ENCODE data around the gene ERI2.

- TF ChIP-seq POLR2A (IDR thresholded peaks at IDR 0.05; ENCODE audit: low read depth, low read length) = no peak
- no peak for TF ChIP-seq CEBPB (IDR thresholded peaks at IDR 0.05; ENCODE audit: low read depth, low read length)
- no peak for TF ChIP-seq RAD21 (IDR thresholded peaks at IDR 0.05; ENCODE audit: low read length)
- no peak for TF ChIP-seq CTCF (conservative IDR thresholded peaks at IDR 0.05; ENCODE audit: low read depth, low read length)
- TF ChIP-seq RCOR1 (IDR thresholded peaks at IDR 0.05; ENCODE audit: insufficient replicate concordance, low read length) = no peak
- TF ChIP-seq SMC3 (IDR thresholded peaks at IDR 0.05; ENCODE audit: low read depth, low read length) = no peak
- TF ChIP-seq, protein P1, sequence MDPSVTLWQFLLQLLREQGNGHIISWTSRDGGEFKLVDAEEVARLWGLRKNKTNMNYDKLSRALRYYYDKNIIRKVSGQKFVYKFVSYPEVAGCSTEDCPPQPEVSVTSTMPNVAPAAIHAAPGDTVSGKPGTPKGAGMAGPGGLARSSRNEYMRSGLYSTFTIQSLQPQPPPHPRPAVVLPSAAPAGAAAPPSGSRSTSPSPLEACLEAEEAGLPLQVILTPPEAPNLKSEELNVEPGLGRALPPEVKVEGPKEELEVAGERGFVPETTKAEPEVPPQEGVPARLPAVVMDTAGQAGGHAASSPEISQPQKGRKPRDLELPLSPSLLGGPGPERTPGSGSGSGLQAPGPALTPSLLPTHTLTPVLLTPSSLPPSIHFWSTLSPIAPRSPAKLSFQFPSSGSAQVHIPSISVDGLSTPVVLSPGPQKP (IDR thresholded peaks at IDR 0.05; ENCODE audit: borderline replicate concordance, low read depth, low read length) = no peak
Observed at GRCh38 chr16:20814784-20815183, 8.5 kb upstream of the ERI2 start.

Data from IMR-90 (cell line).